ENCODE measurements around the gene EPHA7.

GRCh38 chr6:93307505-93308409, 111.6 kb downstream of the EPHA7 start:
- no peak for TF ChIP-seq CTCF (IDR thresholded peaks at IDR 0.05)
- TF ChIP-seq POLR2A (IDR thresholded peaks at IDR 0.05) = no peak

Measured in thyroid gland (tissue), 4 donors.